SK-N-MC (cell line): ENCODE results near the gene LGALS13.

Experiments
- EZH2 ChIP-seq: fragments of 200-600 bp; sonication (generic); IDR thresholded peaks from one replicate; pipeline ENCODE4 v1.6.1; 2017; ENCODE audit warnings: antibody characterized with exemption
- POLR2AphosphoS5 ChIP-seq: IDR thresholded peaks from 2 replicates; pipeline ENCODE4 v1.6.1; 2012; ENCODE audit warnings: mild to moderate bottlenecking, low read depth, low read length, borderline replicate concordance

DNA sequence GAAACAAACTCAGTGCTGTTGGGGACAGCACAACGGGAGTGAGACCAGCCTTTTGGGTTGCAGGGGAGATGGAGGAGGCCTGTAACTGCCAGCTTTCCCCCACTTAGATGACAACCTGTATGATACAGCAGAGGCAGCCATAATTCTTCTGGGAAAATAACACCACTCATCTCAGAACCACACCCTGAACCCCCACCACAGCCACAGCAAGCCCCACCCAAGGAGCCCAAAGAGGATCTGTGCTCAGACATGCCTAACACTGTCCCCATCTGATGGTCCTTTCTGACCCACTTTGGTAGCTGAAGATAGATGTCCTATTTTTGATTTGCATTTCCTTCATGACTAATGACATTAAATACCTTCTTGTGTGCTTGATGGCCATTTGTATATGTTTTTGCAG lies 15.4 kb downstream of the LGALS13 start:
- no peak for TF ChIP-seq POLR2AphosphoS5
- TF ChIP-seq EZH2: no peak
